Urothelium cell line (cell line): ENCODE measurements around the gene RAD21L1.

Experiments
- DNase-seq: peaks from one replicate; pipeline ENCODE4 v3.0.0; 2011; ENCODE audit warnings: low spot score, mixed read lengths
- FAIRE-seq: peaks from 2 replicates; lab custom pipeline; 2011; peaks lifted over from hg19 to GRCh38; lab: Jason Lieb, UNC

The RAD21L1 gene

GRCh38 chr20:1291191-1291741, 65.4 kb downstream of the RAD21L1 start:
- FAIRE-seq (no peak), DNase-seq (no peak)

- DNase-seq (no peak), FAIRE-seq (no peak)
These were observed 66.8 kb downstream of the RAD21L1 start for GRCh38 chr20:1292620-1293019.

- DNase-seq: no peak
- FAIRE-seq: no peak
These were observed 68.0 kb downstream of the RAD21L1 start for GRCh38 chr20:1293641-1294379.

GRCh38 chr20:1294497-1294896, 68.7 kb downstream of the RAD21L1 start:
- DNase-seq: no peak

GRCh38 chr20:1295276-1295930, 69.6 kb downstream of the RAD21L1 start:
- FAIRE-seq (no peak), DNase-seq (no peak)

More at GRCh38 chr20:1294497-1294896, 68.7 kb downstream of the RAD21L1 start:
- FAIRE-seq: no peak

- FAIRE-seq (no peak), DNase-seq (no peak)
These were observed 70.3 kb downstream of the RAD21L1 start for GRCh38 chr20:1296117-1296610.

- no peak for FAIRE-seq
These were observed 71.1 kb downstream of the RAD21L1 start for GRCh38 chr20:1296922-1297321.

GRCh38 chr20:1297486-1297885, 71.6 kb downstream of the RAD21L1 start:
- FAIRE-seq: no peak
- no peak for DNase-seq

More at GRCh38 chr20:1296922-1297321, 71.1 kb downstream of the RAD21L1 start:
- no peak for DNase-seq

GRCh38 chr20:1298166-1298565, 72.3 kb downstream of the RAD21L1 start:
- no peak for DNase-seq
- no peak for FAIRE-seq

GRCh38 chr20:1298888-1299511, 73.2 kb downstream of the RAD21L1 start:
- FAIRE-seq: no peak
- no peak for DNase-seq

- FAIRE-seq (peak; percentile 87), DNase-seq (peak; percentile 31)
These were observed 73.7 kb downstream of the RAD21L1 start for GRCh38 chr20:1299522-1299921.

- DNase-seq (no peak), FAIRE-seq (no peak)
These were observed 74.4 kb downstream of the RAD21L1 start for GRCh38 chr20:1300083-1300840.

GRCh38 chr20:1301031-1301529, 75.2 kb downstream of the RAD21L1 start:
- peak; percentile 83 for DNase-seq

GRCh38 chr20:1302685-1303541, 77.1 kb downstream of the RAD21L1 start:
- DNase-seq: no peak
- FAIRE-seq: no peak

More at GRCh38 chr20:1301031-1301529, 75.2 kb downstream of the RAD21L1 start:
- no peak for FAIRE-seq

- no peak for FAIRE-seq
These were observed 79.1 kb downstream of the RAD21L1 start for GRCh38 chr20:1304710-1305515.

More at GRCh38 chr20:1304710-1305515, 79.1 kb downstream of the RAD21L1 start:
- no peak for DNase-seq
